Osteocyte (in vitro differentiated cells): ENCODE measurements around the gene TACO1. TPM values are rescaled to one million over a fixed set of nuclear protein-coding genes. Genes with fewer than 3 reads are reported as not detected.

ENCODE experiments used
- DNase-seq: peaks from one replicate; pipeline ENCODE4 v3.0.0; 2021; ENCODE audit warnings: mixed read lengths; ENCODE audit not compliant: unreplicated experiment; ENCODE audit errors: extremely low spot score
- H3K27ac Mint-ChIP-seq: one replicate; pipeline ENCODE4 v1.8.0; 2021; ENCODE audit warnings: mild to moderate bottlenecking, mixed read lengths; ENCODE audit not compliant: unreplicated experiment
- H3K27me3 Mint-ChIP-seq: one replicate; pipeline ENCODE4 v1.8.0; 2021; ENCODE audit warnings: mixed read lengths; ENCODE audit not compliant: unreplicated experiment
- H3K36me3 Mint-ChIP-seq: one replicate; pipeline ENCODE4 v1.8.0; 2021; ENCODE audit warnings: mixed read lengths; ENCODE audit not compliant: unreplicated experiment
- H3K4me1 Mint-ChIP-seq: one replicate; pipeline ENCODE4 v1.8.0; 2021; ENCODE audit warnings: mixed read lengths; ENCODE audit not compliant: unreplicated experiment
- H3K4me3 Mint-ChIP-seq: one replicate; pipeline ENCODE4 v1.8.0; 2021; ENCODE audit warnings: mild to moderate bottlenecking, moderate library complexity, mixed read lengths; ENCODE audit not compliant: unreplicated experiment
- H3K9me3 Mint-ChIP-seq: one replicate; pipeline ENCODE4 v1.8.0; 2021; ENCODE audit warnings: mixed read lengths; ENCODE audit not compliant: unreplicated experiment
- total RNA-seq: library from RNA; stranded (reverse); gene quantifications from 2 replicates; pipeline ENCODE4 v1.2.1, GENCODE V29; 2021
- TF ChIP-seq, protein P1 (sequence below): fragments of 200-600 bp; sonication (generic); IDR thresholded peaks from 2 replicates; pipeline ENCODE4 v1.5.0; 2021; ENCODE audit warnings: antibody characterized with exemption, mild to moderate bottlenecking, moderate library complexity

The TACO1 gene
- total RNA-seq, 1 donor from 2014 or later: 20.9 TPM

DNA sequence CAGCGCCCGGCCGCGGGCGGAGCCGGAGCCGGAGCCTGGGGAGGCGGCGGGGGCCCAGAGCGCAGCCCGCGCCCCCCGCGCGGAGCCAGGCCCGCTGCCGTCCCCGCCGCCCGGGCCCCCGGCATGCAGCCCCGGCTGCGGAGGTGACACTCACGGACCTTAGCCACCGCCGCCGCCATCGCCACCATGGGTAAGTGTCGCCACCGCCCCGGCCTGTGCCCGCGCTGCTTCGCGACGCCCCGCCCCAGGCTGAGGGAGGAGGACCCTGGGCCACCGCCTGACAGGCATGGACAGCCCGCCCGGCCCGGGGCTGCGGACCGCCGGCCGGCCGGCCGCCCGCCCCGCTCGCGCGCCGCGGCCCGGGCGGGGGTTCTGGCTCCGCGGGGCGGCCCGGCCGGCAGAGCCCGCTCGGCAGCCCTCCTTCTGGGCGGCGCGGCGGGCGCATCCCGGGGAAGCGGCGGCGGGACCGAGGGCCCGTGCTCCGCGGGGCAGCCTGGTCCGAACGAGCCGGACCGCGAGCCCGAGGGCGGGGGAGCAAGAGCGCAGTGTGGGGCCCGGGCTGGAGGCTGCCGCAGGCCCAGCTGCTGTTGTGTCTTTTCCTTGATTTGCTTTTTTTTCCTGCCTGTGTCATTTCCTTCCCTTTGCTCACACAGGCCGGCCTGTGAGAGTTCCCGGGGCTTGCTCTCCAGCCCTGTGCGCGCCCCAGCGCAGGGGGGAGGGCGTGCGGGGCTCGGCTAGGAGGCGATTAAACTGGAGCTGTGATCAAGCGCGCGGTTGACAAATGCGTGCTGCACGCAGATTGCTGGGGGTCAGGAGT lies 22.1 kb downstream of the TACO1 start:
- TF ChIP-seq, protein P1, sequence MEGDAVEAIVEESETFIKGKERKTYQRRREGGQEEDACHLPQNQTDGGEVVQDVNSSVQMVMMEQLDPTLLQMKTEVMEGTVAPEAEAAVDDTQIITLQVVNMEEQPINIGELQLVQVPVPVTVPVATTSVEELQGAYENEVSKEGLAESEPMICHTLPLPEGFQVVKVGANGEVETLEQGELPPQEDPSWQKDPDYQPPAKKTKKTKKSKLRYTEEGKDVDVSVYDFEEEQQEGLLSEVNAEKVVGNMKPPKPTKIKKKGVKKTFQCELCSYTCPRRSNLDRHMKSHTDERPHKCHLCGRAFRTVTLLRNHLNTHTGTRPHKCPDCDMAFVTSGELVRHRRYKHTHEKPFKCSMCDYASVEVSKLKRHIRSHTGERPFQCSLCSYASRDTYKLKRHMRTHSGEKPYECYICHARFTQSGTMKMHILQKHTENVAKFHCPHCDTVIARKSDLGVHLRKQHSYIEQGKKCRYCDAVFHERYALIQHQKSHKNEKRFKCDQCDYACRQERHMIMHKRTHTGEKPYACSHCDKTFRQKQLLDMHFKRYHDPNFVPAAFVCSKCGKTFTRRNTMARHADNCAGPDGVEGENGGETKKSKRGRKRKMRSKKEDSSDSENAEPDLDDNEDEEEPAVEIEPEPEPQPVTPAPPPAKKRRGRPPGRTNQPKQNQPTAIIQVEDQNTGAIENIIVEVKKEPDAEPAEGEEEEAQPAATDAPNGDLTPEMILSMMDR: no peak
- peak; percentile 89 for DNase-seq
- H3K4me1 Mint-ChIP-seq: peaks cover 40% of the 10 kb centered on the region

DNA sequence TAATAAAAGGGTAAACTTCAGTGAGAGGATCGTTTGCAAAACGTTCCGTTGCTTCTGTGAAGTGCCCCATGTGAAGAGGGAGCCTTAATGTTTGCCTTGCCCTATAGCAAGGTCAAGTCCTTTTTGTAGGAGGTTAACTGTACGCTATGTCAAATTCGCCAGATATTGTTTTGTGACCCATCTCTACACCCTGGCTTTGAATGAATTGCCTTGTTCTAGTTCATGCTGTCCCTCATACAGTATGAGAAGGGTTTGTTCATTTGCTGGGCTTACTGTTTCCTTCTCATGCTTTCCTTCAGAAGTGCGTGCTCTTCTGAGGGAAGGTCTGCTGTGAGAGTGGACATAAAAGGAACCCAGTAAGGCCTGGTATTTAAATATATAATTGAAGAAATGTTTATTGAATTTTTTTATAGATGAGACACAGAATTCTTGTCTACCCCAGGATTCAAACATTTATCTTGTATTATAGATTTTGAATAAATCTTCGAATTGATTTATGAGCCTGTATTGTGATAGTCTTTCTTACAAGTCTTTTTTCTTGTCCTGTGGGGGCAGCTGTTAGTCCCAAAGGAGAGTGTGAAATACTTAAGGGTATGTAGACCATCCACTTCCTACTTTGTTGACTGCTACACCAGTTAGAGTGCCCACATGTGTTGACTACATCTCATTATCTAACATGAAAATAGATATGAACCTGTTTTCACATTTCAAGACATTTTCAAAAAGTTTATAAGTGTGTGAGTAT lies 23.3 kb downstream of the TACO1 start:
- H3K4me1 Mint-ChIP-seq: peaks cover 40% of the 10 kb centered on the region
- no peaks in the 10 kb centered on the region for H3K9me3 Mint-ChIP-seq
- H3K36me3 Mint-ChIP-seq: no peaks in the 10 kb centered on the region
- no peaks in the 10 kb centered on the region for H3K27me3 Mint-ChIP-seq
- TF ChIP-seq, protein P1: no peak
- H3K4me3 Mint-ChIP-seq: peak overlapping the region; percentile 99
- peak overlapping the region; percentile 90 for H3K27ac Mint-ChIP-seq
- DNase-seq: no peak

More for the DNA sequence above, 22.1 kb downstream of the TACO1 start:
- no peaks in the 10 kb centered on the region for H3K36me3 Mint-ChIP-seq
- peak overlapping the region; percentile 90 for H3K27ac Mint-ChIP-seq
- no peaks in the 10 kb centered on the region for H3K9me3 Mint-ChIP-seq
- peaks cover under 1% of the 10 kb centered on the region for H3K27me3 Mint-ChIP-seq
- peak overlapping the region; percentile 99 for H3K4me3 Mint-ChIP-seq

DNA sequence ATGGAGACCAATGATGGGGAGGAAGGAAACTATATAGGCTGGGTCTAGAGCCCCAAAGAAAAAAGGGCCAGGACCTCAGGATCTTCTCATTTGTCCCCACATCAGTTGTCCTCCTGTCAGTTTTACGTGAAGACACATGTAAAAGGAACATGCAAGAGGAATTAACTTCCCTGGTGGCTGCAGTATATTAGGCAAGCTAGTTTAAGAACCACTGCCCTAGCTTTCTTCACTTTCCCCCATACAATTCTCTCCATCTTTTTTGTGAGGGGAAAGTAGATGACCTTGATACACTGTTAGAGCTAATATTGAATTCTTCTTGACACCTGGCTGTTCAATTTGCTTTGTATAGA lies 23.8 kb downstream of the TACO1 start:
- Mint-ChIP-seq H3K4me1 (peaks cover 40% of the 10 kb centered on the region), H3K27me3 (no peaks in the 10 kb centered on the region), H3K36me3 (no peaks in the 10 kb centered on the region), H3K4me3 (peak overlapping the region; percentile 45), H3K27ac (no peak overlapping the region), H3K9me3 (no peaks in the 10 kb centered on the region)
- TF ChIP-seq, protein P1: no peak
- no peak for DNase-seq

DNA sequence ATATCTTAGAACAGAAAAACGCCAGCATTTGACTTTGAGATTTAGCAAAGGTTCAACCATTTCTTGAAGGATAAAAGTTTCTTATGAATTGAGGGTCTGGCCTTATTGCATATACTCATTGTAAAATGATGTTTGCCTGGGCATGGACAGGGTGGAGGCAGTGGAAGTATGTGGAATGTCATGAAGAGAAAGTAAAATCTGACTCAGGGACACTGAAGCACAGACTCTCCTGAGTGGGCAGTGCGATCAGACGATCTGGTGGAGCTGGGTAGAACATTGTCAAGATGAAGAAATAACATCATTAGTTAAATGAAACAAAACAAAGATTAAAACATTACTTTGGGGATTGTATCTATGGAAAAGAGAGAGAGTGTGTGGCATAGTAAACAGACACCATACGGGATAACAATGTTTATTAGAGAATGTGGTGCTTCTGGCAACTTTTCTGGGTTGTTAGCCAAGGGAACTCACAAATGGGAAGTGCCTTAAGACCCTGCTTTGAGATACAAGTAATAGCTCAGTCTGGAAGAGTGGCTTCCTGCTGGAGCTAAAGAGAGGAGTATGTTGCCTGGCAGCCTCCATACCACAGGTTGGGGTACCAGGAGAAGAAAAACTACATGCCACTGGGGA lies 26.0 kb downstream of the TACO1 start:
- peaks cover 36% of the 10 kb centered on the region for H3K4me1 Mint-ChIP-seq
- TF ChIP-seq, protein P1: no peak
- H3K27ac Mint-ChIP-seq: peak overlapping the region; percentile 73
- H3K4me3 Mint-ChIP-seq: no peak overlapping the region
- peak; percentile 13 for DNase-seq
- peaks cover 2% of the 10 kb centered on the region for H3K36me3 Mint-ChIP-seq
- no peaks in the 10 kb centered on the region for H3K9me3 Mint-ChIP-seq
- H3K27me3 Mint-ChIP-seq: no peaks in the 10 kb centered on the region

DNA sequence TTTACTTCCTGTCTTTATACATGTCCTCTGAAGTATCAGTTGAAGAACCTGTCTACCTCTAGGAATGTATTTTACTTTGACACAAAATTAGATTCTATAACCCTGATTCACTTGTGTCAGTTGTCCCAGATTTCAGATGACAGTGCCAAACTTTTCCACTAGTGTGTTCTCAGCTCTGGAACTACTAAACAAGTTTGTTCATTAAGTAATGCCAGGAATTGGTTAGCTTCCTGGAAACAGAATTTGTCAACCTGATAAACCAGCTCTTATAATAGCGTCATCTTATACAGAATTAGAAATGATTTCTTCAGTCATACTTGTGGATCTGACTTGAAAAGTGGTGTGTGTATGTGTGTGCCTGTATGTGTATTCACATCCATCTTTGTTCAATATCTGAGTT lies 28.9 kb downstream of the TACO1 start:
- no peak overlapping the region for H3K27ac Mint-ChIP-seq
- no peak for DNase-seq

More for the DNA sequence above, 28.9 kb downstream of the TACO1 start:
- peaks cover 25% of the 10 kb centered on the region for H3K4me1 Mint-ChIP-seq
- H3K27me3 Mint-ChIP-seq: no peaks in the 10 kb centered on the region
- no peak overlapping the region for H3K4me3 Mint-ChIP-seq
- TF ChIP-seq, protein P1: no peak
- no peaks in the 10 kb centered on the region for H3K9me3 Mint-ChIP-seq
- peaks cover 5% of the 10 kb centered on the region for H3K36me3 Mint-ChIP-seq
